Stimulated activated CD4-positive, alpha-beta T cell treated with anti-CD3 and anti-CD28 coated beads, Interleukin-2, amount 100 ng/mL, for 48 hours (primary cell): ENCODE measurements around the gene LRRC47.

ENCODE experiments used
- DNase-seq, 2 donors: peaks; one replicate each; pipeline ENCODE4 v3.0.0-alpha.2; 2020

The LRRC47 gene

GRCh38 chr1:3730543-3731247, 65.6 kb downstream of the LRRC47 start:
- no peak for DNase-seq

GRCh38 chr1:3729594-3730542, 66.4 kb downstream of the LRRC47 start:
- DNase-seq = no peak
